A673 (cell line): Measurements from ENCODE around the gene CPTP.

Experiments
- EZH2 ChIP-seq: fragments of 200-600 bp; sonication (generic); IDR thresholded peaks from 2 replicates; pipeline ENCODE4 v1.6.1; 2017; ENCODE audit warnings: borderline replicate concordance, low read depth, mild to moderate bottlenecking, mixed read lengths, antibody characterized with exemption, low read length; ENCODE audit not compliant: poor library complexity, severe bottlenecking
- TF ChIP-seq, protein P1 (sequence below): fragments of 300-800, 200-600 bp; sonication (generic); conservative IDR thresholded peaks from 2 replicates; pipeline ENCODE4 v1.5.1; 2017; ENCODE audit warnings: low read depth, mild to moderate bottlenecking, antibody characterized with exemption, low read length, moderate library complexity, mixed read lengths

DNA sequence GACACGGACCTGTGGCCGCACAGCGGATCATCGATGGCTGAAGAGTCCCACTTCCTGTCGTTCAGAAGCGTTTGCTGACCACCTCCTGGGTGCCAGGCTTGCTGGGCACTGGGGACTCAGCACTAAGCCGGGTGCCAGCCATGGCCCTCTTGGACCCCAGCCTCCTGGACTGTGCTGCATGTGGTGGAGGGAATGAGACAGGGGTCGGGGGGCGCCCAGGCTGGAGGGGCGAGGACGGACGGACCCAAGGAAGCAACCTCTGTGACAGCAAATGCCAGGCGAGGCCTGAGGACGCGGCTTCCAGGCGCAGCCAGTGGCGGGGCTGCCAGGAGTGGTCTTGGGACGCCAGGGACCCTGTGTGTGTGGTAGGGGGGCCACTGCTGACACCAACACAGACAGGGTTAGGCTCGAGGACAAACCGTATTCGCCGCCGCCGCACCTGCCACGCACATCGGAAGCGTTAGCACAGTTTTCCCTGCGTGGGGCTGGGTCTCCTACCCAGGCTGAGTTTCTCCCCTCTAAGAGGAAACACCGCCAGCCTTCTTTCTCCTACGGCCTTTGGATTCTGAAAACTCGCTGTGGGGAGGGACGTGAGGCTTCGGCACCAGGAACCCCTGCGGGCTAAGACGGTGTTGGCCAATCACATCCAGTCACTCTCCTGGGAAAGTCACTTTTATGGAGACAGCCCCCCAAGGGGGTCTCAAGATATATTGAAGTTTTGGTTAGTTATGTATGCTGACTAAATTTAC lies 36.8 kb downstream of the CPTP start:
- TF ChIP-seq EZH2: no peak
- TF ChIP-seq, protein P1, sequence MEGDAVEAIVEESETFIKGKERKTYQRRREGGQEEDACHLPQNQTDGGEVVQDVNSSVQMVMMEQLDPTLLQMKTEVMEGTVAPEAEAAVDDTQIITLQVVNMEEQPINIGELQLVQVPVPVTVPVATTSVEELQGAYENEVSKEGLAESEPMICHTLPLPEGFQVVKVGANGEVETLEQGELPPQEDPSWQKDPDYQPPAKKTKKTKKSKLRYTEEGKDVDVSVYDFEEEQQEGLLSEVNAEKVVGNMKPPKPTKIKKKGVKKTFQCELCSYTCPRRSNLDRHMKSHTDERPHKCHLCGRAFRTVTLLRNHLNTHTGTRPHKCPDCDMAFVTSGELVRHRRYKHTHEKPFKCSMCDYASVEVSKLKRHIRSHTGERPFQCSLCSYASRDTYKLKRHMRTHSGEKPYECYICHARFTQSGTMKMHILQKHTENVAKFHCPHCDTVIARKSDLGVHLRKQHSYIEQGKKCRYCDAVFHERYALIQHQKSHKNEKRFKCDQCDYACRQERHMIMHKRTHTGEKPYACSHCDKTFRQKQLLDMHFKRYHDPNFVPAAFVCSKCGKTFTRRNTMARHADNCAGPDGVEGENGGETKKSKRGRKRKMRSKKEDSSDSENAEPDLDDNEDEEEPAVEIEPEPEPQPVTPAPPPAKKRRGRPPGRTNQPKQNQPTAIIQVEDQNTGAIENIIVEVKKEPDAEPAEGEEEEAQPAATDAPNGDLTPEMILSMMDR: no peak
